ENCODE measurements around the gene TCEAL3. TPM values are rescaled to one million over a fixed set of nuclear protein-coding genes. Genes with fewer than 3 reads are reported as not detected.
"Not testable (repeated sequence)": the region's sequence is repeated elsewhere in the genome, so short reads cannot be mapped to it uniquely, and the experiment has no call there.

The TCEAL3 gene
- total RNA-seq, 1 donor from 2014 or later = 9.0 TPM

- TF ChIP-seq, protein P1, sequence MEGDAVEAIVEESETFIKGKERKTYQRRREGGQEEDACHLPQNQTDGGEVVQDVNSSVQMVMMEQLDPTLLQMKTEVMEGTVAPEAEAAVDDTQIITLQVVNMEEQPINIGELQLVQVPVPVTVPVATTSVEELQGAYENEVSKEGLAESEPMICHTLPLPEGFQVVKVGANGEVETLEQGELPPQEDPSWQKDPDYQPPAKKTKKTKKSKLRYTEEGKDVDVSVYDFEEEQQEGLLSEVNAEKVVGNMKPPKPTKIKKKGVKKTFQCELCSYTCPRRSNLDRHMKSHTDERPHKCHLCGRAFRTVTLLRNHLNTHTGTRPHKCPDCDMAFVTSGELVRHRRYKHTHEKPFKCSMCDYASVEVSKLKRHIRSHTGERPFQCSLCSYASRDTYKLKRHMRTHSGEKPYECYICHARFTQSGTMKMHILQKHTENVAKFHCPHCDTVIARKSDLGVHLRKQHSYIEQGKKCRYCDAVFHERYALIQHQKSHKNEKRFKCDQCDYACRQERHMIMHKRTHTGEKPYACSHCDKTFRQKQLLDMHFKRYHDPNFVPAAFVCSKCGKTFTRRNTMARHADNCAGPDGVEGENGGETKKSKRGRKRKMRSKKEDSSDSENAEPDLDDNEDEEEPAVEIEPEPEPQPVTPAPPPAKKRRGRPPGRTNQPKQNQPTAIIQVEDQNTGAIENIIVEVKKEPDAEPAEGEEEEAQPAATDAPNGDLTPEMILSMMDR (IDR thresholded peaks at IDR 0.05; ENCODE audit: partially characterized antibody, unreplicated experiment) = no peak
- Mint-ChIP-seq H3K27ac (ENCODE audit: unreplicated experiment) (no peak overlapping the region), H3K4me1 (ENCODE audit: low read depth, unreplicated experiment) (peaks cover 1% of the 10 kb centered on the region), H3K9me3 (ENCODE audit: unreplicated experiment) (no peaks in the 10 kb centered on the region), H3K27me3 (ENCODE audit: unreplicated experiment) (no peaks in the 10 kb centered on the region), H3K4me3 (ENCODE audit: unreplicated experiment) (no peak overlapping the region), H3K36me3 (ENCODE audit: unreplicated experiment) (no peaks in the 10 kb centered on the region)
- DNase-seq = no peak
Measured at GRCh38 chrX:103640401-103641155, 32.8 kb downstream of the TCEAL3 start.

GRCh38 chrX:103644125-103644524 is 36.4 kb downstream of the TCEAL3 start:
- H3K36me3 Mint-ChIP-seq (ENCODE audit: unreplicated experiment) = no peaks in the 10 kb centered on the region
- H3K4me1 Mint-ChIP-seq (ENCODE audit: low read depth, unreplicated experiment) = no peaks in the 10 kb centered on the region
- no peaks in the 10 kb centered on the region for H3K27me3 Mint-ChIP-seq (ENCODE audit: unreplicated experiment)
- TF ChIP-seq, protein P1 (IDR thresholded peaks at IDR 0.05; ENCODE audit: partially characterized antibody, unreplicated experiment) = no peak
- no peak overlapping the region for H3K27ac Mint-ChIP-seq (ENCODE audit: unreplicated experiment)
- H3K9me3 Mint-ChIP-seq (ENCODE audit: unreplicated experiment) = no peaks in the 10 kb centered on the region
- H3K4me3 Mint-ChIP-seq (ENCODE audit: unreplicated experiment) = no peak overlapping the region
- DNase-seq = no peak

- no peak for DNase-seq
- no peaks in the 10 kb centered on the region for H3K4me1 Mint-ChIP-seq (ENCODE audit: low read depth, unreplicated experiment)
- H3K36me3 Mint-ChIP-seq (ENCODE audit: unreplicated experiment) = no peaks in the 10 kb centered on the region
- no peaks in the 10 kb centered on the region for H3K27me3 Mint-ChIP-seq (ENCODE audit: unreplicated experiment)
- TF ChIP-seq, protein P1 (IDR thresholded peaks at IDR 0.05; ENCODE audit: partially characterized antibody, unreplicated experiment) = no peak
- H3K27ac Mint-ChIP-seq (ENCODE audit: unreplicated experiment) = no peak overlapping the region
- no peak overlapping the region for H3K4me3 Mint-ChIP-seq (ENCODE audit: unreplicated experiment)
- H3K9me3 Mint-ChIP-seq (ENCODE audit: unreplicated experiment) = no peaks in the 10 kb centered on the region
Measured at GRCh38 chrX:103647630-103648029, 39.9 kb downstream of the TCEAL3 start.

DNA sequence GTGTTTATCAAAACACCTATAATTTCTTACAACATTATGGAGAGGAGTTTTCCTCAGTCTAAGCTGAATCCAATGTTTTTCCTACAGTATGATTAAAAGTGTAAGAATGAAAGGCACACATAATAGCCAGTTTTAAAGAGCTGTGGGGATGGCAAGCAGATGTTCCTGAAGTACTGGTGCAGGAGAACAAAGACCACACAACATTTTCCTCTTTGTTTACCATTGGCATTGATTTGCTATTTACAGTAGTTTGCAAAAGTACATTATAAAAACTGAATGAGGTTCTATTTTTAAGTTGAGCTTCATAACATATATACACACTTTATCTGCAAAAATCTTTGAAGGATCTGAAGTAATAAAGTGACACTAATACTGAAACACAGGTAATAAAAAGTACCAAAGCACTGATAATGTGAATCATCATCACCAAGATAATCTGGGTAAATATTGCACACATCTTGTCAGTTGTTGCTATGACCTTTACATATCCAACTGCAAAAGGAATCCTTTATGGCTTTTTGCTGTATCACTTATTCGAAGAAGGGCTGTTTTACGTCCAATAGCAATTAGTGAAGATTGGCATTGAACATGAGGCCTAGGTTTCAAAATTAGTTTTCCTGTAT is 43.5 kb downstream of the TCEAL3 start:
- H3K27ac Mint-ChIP-seq (ENCODE audit: unreplicated experiment) = no peak overlapping the region
- H3K36me3 Mint-ChIP-seq (ENCODE audit: unreplicated experiment) = no peaks in the 10 kb centered on the region
- H3K4me1 Mint-ChIP-seq (ENCODE audit: low read depth, unreplicated experiment) = no peaks in the 10 kb centered on the region
- TF ChIP-seq, protein P1 (IDR thresholded peaks at IDR 0.05; ENCODE audit: partially characterized antibody, unreplicated experiment) = no peak
- no peak overlapping the region for H3K4me3 Mint-ChIP-seq (ENCODE audit: unreplicated experiment)
- H3K27me3 Mint-ChIP-seq (ENCODE audit: unreplicated experiment) = no peaks in the 10 kb centered on the region
- H3K9me3 Mint-ChIP-seq (ENCODE audit: unreplicated experiment) = no peaks in the 10 kb centered on the region
- no peak for DNase-seq

DNA sequence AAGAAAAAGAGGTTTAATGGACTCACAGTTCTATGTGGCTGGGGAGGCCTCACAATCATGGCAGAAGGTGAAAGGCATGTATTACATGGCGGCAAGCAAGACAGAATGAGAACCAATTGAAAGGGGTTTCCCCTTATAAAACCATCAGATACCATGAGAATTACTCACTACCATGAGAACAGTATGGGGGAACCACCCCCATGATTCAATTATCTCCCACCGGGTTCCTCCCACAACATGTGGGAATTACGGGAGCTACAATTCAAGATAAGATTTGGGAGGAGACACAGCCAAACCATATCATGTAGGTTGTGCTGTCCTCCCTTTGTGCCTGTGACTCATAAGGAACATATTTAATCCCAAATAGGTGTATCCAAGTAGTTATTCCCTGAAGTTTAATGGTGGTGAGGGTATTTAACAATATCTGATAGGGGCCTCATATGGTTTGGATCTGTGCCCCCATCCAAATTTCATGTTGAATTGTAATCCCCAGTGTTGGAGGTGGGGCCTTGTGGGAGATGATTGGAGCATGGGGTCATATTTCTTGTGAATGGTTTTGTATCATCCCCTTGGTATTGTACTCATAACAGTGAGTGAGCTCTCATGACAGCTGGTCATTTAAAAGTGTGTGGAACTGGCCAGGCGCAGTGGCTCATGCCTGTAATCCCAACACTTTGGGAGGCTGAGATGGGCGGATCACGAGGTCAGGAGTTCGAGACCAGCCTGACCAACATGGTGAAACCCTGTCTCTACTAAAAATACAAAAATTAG is 47.7 kb downstream of the TCEAL3 start:
- H3K9me3 Mint-ChIP-seq (ENCODE audit: unreplicated experiment); H3K4me3 Mint-ChIP-seq (ENCODE audit: unreplicated experiment); H3K36me3 Mint-ChIP-seq (ENCODE audit: unreplicated experiment); H3K27me3 Mint-ChIP-seq (ENCODE audit: unreplicated experiment); DNase-seq; H3K4me1 Mint-ChIP-seq (ENCODE audit: low read depth, unreplicated experiment); H3K27ac Mint-ChIP-seq (ENCODE audit: unreplicated experiment): not testable (repeated sequence)
